Pancreas (tissue), 10 donors: ENCODE results near the gene ANKDD1A. TPM values are rescaled to one million over a fixed set of nuclear protein-coding genes. Genes with fewer than 3 reads are reported as not detected.

Experiments
- ATAC-seq, 4 donors: fragments of 200-7000 bp; cut with Tn5 transposase; one replicate each; pipeline versions ENCODE4 v1.8.0 to v1.9.1; 2020; ENCODE audit warnings: mild to moderate bottlenecking in 4 of 4, moderate library complexity in 4 of 4
- DNase-seq, 6 donors: peaks; one replicate each; pipeline ENCODE4 v3.0.0-alpha.2; 2020
- FAIRE-seq: peaks from 2 replicates; lab custom pipeline; 2012; peaks lifted over from hg19 to GRCh38; lab: Jason Lieb, UNC
- H3K27ac ChIP-seq, 4 donors: fragments of 200-600 bp; sonication (generic); 1 replicate in 3 of 4; 2 replicates in 1 of 4; pipeline versions ENCODE4 v1.5.0 to v1.8.0; 2020
- H3K27me3 ChIP-seq, 4 donors: fragments of 200-600 bp; one replicate each; pipeline ENCODE4 v1.8.0; 2021
- H3K36me3 ChIP-seq, 3 donors: fragments of 200-600 bp; sonication (generic) in 1 of 3; one replicate each; pipeline versions ENCODE4 v1.5.0 to v1.8.0; 2020 to 2021
- H3K4me1 ChIP-seq, 3 donors: fragments of 200-600 bp; one replicate each; pipeline ENCODE4 v1.8.0; 2021
- H3K4me3 ChIP-seq, 4 donors: fragments of 200-600 bp; sonication (generic) in 2 of 4; one replicate each; pipeline versions ENCODE4 v1.5.0 to v1.8.0; 2020 to 2021
- H3K9me3 ChIP-seq, 4 donors: fragments of 200-600 bp; one replicate each; pipeline ENCODE4 v1.8.0; 2021
- CTCF ChIP-seq, 4 donors: fragments of 200-600 bp; sonication (generic) in 3 of 4; IDR thresholded peaks; one replicate each; pipeline versions ENCODE4 v1.5.0 to v1.8.0; 2021; ENCODE audit warnings: antibody characterized with exemption in 4 of 4
- WGBS, 2 donors: extraction: QIAGEN DNeasy Blood & Tissue Kit; methylation state at CpG; one replicate each; pipeline ENCODE4 v1.1.7; 2013; 5-methylcytosine and 5-hydroxymethylcytosine counted together
- intact Hi-C, 3 donors: fragments of 100-400 bp; cut with DNase I; formaldehyde crosslinking; loops; one replicate each; pipeline versions ENCODE4 v1.11.1 to v1.14.2; 2022
- polyA plus RNA-seq, 2 donors: library from polyadenylated mRNA; stranded (reverse); fragments of 200-250 nt; gene quantifications; one replicate each; pipeline ENCODE4 v1.2.3, GENCODE V29; 2013
- total RNA-seq, 6 donors: library from RNA; stranded (reverse); fragmentation: NEBNext Ultra II Directional in 4 of 6; extraction: Animal tissue kit (Norgen Biotek cat#: 25700) in 4 of 6; gene quantifications; one replicate each; pipeline versions ENCODE4 v1.2.1 to v1.2.4, GENCODE V29; 2021 to 2023
- donor health status: healthy with polysubstance abuse.
- donor health status: DM: no; HTN: no; CAD: no; lungs with moderate emphysema.
- donor health status: DM: no; HTN: no; CAD: no.
- donor health status: control.
- donor health status: control.
- donor health status: Bipolar disorder and iron deficiency.
- donor health status: DM: yes; HTN: yes; CAD: no.
- donor health status: DM: no; HTN: no; CAD: no.
- donor health status: DM: no; HTN: no; CAD: no.
- donor health status: DM: yes; HTN: yes; CAD: no.

Gene ANKDD1A
- total and polyA plus RNA-seq, 8 donors, result 2.0 to 4.9 (median 3.8) TPM

GRCh38 chr15:64903326-64903950, 8.3 kb upstream of the ANKDD1A start:
- no peaks in the 10 kb centered on the region for H3K4me1 ChIP-seq
- no peak overlapping the region for H3K27ac ChIP-seq
- FAIRE-seq (no peak), ATAC-seq (no peak), DNase-seq (no peak)
- H3K36me3 ChIP-seq, result no peaks in the 10 kb centered on the region
- 62 to 68% methylated on average over 4 of the region's 4 CpGs for WGBS, 2 donors
- H3K4me3 ChIP-seq, result no peak overlapping the region
- no peak for TF ChIP-seq CTCF (IDR thresholded peaks at IDR 0.05)
- no peaks in the 10 kb centered on the region for H3K9me3 ChIP-seq
- H3K27me3 ChIP-seq, result no peaks in the 10 kb centered on the region
- intact Hi-C loops, result no loop called here

DNA sequence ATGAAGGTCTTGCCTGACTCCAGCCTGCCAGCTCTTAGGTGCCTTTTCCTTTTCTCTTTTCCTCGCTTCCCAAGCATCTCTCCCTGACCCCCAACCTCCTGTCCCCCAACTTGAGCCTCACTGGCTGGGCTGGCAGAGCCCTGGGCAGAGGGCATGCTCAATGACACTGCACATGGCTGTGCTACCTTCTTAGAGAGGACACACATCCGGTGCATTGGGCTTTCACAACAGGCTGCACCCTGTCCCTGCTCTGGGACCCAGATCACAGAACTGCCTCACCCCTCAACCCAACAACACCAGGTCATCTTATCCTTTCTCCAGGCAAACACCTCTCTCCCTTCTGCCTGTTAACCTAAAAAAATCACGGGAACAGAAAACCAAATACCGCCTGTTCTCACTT, 7.5 kb upstream of the ANKDD1A start:
- no peak overlapping the region for H3K27ac ChIP-seq
- no peaks in the 10 kb centered on the region for H3K9me3 ChIP-seq
- FAIRE-seq (no peak), DNase-seq (no peak), ATAC-seq (no peak)
- no peaks in the 10 kb centered on the region for H3K36me3 ChIP-seq
- no peaks in the 10 kb centered on the region for H3K27me3 ChIP-seq
- TF ChIP-seq CTCF (IDR thresholded peaks at IDR 0.05), result no peak
- intact Hi-C loops, result no loop called here
- no peak overlapping the region for H3K4me3 ChIP-seq
- 85 to 88% methylated on average over 4 of the region's 4 CpGs for WGBS, 2 donors
- no peaks in the 10 kb centered on the region for H3K4me1 ChIP-seq

- FAIRE-seq (no peak), DNase-seq (peak; percentile 58 to 87 (median 74)), ATAC-seq (peak; percentile 82 to 98 (median 95))
- WGBS, 2 donors, result 13 to 15% methylated on average over 29 of the region's 30 CpGs
- no peaks in the 10 kb centered on the region for H3K36me3 ChIP-seq
- H3K27me3 ChIP-seq, result peaks cover 0 to 3% (median 0%) of the 10 kb centered on the region in 4 donors
- TF ChIP-seq CTCF (IDR thresholded peaks at IDR 0.05), result peak; percentile 67 to 92 (median 74)
- no peaks in the 10 kb centered on the region for H3K4me1 ChIP-seq
- intact Hi-C loops, result loop anchor here in 1 of 3 donors (5.0 kb wide), 1 partner anchor 173 kb away; no protein-coding TSS in a partner anchor
- H3K4me3 ChIP-seq, result peak overlapping the region in 1 of 4 donors; percentile 33
- no peaks in the 10 kb centered on the region for H3K9me3 ChIP-seq
- no peak overlapping the region for H3K27ac ChIP-seq
These were observed 6.4 kb upstream of the ANKDD1A start for GRCh38 chr15:64905119-64905831.

DNA sequence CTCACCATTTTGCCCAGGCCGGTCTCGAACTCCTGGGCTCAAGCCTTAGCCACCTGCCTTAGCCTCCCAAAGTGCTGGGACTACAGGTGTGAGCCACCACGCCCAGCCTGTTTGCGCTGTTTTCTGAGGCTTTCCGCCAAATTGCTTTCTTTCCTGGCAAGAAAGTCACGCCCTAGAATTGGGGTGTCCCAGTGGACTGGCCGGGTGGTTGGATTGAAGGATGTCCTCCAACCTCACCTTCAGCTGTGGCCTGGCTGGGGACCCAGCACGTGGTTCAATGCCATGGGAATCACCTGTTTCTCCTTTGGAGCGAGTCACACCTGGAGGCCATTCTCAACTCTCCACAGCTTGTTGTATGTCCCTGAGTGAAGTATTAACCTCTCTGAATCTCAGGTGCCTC, 5.8 kb upstream of the ANKDD1A start:
- no peaks in the 10 kb centered on the region for H3K9me3 ChIP-seq
- H3K27ac ChIP-seq, result no peak overlapping the region
- no peak for FAIRE-seq
- peak in 1 of 4 donors; percentile 14 for ATAC-seq
- H3K4me3 ChIP-seq, result no peak overlapping the region
- WGBS, 2 donors, result 78 to 91% methylated on average over 8 to 9 of the region's 9 CpGs
- H3K36me3 ChIP-seq, result no peaks in the 10 kb centered on the region
- no peak for TF ChIP-seq CTCF (IDR thresholded peaks at IDR 0.05)
- H3K27me3 ChIP-seq, result peaks cover 0 to 3% (median 0%) of the 10 kb centered on the region in 4 donors
- no peaks in the 10 kb centered on the region for H3K4me1 ChIP-seq
- DNase-seq, result no peak
- intact Hi-C loops, result loop anchor here in 1 of 3 donors (5.0 kb wide), 1 partner anchor 174 kb away; no protein-coding TSS in a partner anchor
